COLO668 (cell line): ENCODE data around the gene ACO1.

ENCODE experiments used
- DNase-seq: peaks from one replicate; lab custom pipeline; 2025; ENCODE audit not compliant: unreplicated experiment; lab: John Stamatoyannopoulos, UW

Gene ACO1

GRCh38 chr9:32419921-32420320, 35.5 kb downstream of the ACO1 start:
- DNase-seq = no peak

- DNase-seq = no peak
These were observed 37.9 kb downstream of the ACO1 start for GRCh38 chr9:32422237-32422806.

GRCh38 chr9:32423371-32423770, 38.9 kb downstream of the ACO1 start:
- DNase-seq = no peak

- no peak for DNase-seq
These were observed 40.2 kb downstream of the ACO1 start for GRCh38 chr9:32424616-32425015.

GRCh38 chr9:32426278-32426939, 42.0 kb downstream of the ACO1 start:
- DNase-seq = no peak

GRCh38 chr9:32427111-32427873, 42.8 kb downstream of the ACO1 start:
- no peak for DNase-seq

GRCh38 chr9:32430720-32431119, 46.3 kb downstream of the ACO1 start:
- no peak for DNase-seq

GRCh38 chr9:32431196-32431595, 46.8 kb downstream of the ACO1 start:
- DNase-seq = no peak

GRCh38 chr9:32431940-32432555, 47.6 kb downstream of the ACO1 start:
- peak; percentile 38 for DNase-seq

- DNase-seq = no peak
These were observed 50.4 kb downstream of the ACO1 start for GRCh38 chr9:32434892-32435291.

- DNase-seq = no peak
These were observed 57.2 kb downstream of the ACO1 start for GRCh38 chr9:32441678-32442077.

- no peak for DNase-seq
These were observed 58.0 kb downstream of the ACO1 start for GRCh38 chr9:32442433-32442832.

GRCh38 chr9:32449969-32450368, 65.5 kb downstream of the ACO1 start:
- no peak for DNase-seq

GRCh38 chr9:32454280-32454679, 69.8 kb downstream of the ACO1 start:
- DNase-seq = no peak

- no peak for DNase-seq
These were observed 71.3 kb downstream of the ACO1 start for GRCh38 chr9:32455738-32456137.

- no peak for DNase-seq
These were observed 72.1 kb downstream of the ACO1 start for GRCh38 chr9:32456564-32456963.

GRCh38 chr9:32463500-32464293, 79.3 kb downstream of the ACO1 start:
- no peak for DNase-seq

GRCh38 chr9:32468740-32469139, 84.3 kb downstream of the ACO1 start:
- no peak for DNase-seq

- no peak for DNase-seq
These were observed 87.9 kb downstream of the ACO1 start for GRCh38 chr9:32472344-32472743.

GRCh38 chr9:32483343-32483742, 98.9 kb downstream of the ACO1 start:
- DNase-seq = no peak
